Epithelial cell of proximal tubule (primary cell): ENCODE measurements around the gene TENM3. TPM values are rescaled to one million over a fixed set of nuclear protein-coding genes. Genes with fewer than 3 reads are reported as not detected.

Experiments
- DNase-seq: peaks from one replicate; pipeline ENCODE4 v3.0.0-alpha.2; 2011; ENCODE audit warnings: low read depth
- H3K4me3 ChIP-seq: 2 replicates; pipeline ENCODE4 v1.5.1; 2011; ENCODE audit warnings: low read depth, mild to moderate bottlenecking, low read length
- total RNA-seq: library from RNA; depleted of rRNA; stranded (reverse); fragments of >200 nt; gene quantifications from 2 replicates; pipeline ENCODE4 v1.2.3, GENCODE V29; 2015
- TF ChIP-seq, protein P1 (sequence below): conservative IDR thresholded peaks from 2 replicates; pipeline ENCODE4 v1.5.1; 2012; ENCODE audit warnings: low read depth, mild to moderate bottlenecking, low read length

TENM3 gene
- total RNA-seq, 1 donor from 2014 or later: 2.4 TPM

DNA sequence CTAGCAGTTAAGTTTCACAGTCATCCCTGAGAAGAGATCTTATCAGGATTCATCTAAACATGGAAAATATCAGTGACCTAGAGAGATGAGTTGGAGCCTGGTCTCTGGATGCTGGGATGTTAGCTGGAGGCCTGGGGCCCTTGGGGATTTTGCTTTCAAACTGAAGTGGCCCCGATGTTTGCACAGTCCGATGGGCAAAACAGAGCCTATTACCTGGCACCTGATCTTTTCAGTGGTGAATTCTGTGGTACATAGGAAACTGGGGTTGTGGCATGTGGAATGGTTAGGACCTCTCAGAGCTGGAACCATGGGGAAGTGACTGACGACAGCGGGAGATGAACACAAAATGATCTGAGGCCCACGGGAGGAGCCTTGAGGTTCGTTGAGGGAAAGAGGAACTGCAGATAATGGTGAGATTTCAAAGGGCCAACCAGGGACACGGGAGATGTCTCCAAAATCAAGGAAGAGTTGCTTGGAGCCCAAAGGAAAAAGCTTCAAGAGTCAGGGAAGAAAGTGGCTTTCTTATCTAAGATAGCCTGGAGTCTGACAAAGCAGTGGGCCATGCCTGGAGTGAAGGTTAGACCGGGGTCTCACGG is 17.8 kb upstream of the TENM3 start:
- TF ChIP-seq, protein P1, sequence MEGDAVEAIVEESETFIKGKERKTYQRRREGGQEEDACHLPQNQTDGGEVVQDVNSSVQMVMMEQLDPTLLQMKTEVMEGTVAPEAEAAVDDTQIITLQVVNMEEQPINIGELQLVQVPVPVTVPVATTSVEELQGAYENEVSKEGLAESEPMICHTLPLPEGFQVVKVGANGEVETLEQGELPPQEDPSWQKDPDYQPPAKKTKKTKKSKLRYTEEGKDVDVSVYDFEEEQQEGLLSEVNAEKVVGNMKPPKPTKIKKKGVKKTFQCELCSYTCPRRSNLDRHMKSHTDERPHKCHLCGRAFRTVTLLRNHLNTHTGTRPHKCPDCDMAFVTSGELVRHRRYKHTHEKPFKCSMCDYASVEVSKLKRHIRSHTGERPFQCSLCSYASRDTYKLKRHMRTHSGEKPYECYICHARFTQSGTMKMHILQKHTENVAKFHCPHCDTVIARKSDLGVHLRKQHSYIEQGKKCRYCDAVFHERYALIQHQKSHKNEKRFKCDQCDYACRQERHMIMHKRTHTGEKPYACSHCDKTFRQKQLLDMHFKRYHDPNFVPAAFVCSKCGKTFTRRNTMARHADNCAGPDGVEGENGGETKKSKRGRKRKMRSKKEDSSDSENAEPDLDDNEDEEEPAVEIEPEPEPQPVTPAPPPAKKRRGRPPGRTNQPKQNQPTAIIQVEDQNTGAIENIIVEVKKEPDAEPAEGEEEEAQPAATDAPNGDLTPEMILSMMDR: no peak
- no peak overlapping the region for H3K4me3 ChIP-seq
- no peak for DNase-seq

DNA sequence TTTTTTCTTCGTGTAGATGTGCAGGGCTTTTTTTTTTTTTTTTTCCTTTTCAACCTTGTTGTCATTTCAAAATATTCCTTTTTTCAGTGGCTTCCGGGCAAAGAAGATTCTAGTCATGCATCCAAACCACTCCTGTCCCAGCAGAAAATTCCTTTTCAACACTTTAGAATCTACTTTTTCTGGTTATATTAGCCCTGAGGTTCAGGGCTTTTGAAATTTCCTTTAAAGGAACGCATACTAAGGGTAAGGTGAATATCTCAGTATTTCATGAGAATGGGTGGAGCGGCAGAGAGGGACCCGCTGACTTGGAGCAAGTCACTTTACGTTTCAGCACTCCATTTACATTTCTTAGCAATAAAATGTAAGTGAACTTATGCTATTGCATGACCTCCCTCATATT is 15.6 kb upstream of the TENM3 start:
- DNase-seq: no peak
- no peak overlapping the region for H3K4me3 ChIP-seq
- TF ChIP-seq, protein P1: no peak

DNA sequence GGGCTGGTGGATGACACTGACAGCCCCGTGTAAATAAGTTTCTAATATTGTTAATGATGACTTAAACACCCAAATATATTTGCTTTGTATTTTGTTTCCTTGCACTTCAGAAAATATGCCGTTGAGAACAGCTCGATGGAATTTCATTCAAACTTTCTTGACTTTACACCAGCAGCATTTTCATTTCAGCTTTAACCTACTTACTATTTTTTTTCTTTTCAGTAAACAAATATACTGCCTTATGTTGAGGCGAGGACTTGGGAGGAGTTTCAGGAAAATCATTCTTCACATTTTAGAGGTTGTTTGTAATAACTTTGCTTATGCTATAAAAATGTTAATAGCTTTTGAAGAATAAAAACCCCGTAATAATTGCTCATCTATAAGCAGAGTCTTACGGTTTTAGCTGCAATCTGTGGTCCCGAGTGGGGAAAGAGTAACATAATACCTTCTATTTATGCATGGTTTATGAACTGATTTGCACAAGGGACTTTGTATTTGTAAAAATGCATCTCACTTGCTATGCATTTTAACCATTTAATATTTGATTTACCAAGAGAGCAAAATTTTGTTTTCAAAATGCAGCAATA is 14.1 kb upstream of the TENM3 start:
- no peak for DNase-seq
- TF ChIP-seq, protein P1: no peak
- H3K4me3 ChIP-seq: no peak overlapping the region

DNA sequence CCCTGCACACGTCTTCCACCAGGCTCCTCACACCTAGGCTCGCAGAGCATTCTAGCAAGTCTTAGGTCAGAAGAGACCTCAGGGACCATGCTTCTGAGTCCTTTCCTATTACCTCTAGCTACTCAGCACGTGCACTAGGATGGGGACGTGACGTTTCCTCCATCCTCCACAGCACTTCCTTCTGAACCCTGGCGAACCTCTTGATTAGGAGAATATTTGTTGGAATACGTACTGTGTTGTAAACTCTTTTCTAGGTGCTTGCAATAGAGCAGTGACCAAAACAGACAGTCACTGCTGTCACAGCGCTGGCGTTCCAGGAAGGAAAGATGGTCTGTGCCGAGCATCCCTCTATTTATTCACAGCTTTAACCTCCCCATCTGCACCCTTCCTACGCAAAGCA is 12.9 kb upstream of the TENM3 start:
- H3K4me3 ChIP-seq: no peak overlapping the region
- DNase-seq: no peak
- TF ChIP-seq, protein P1: no peak

DNA sequence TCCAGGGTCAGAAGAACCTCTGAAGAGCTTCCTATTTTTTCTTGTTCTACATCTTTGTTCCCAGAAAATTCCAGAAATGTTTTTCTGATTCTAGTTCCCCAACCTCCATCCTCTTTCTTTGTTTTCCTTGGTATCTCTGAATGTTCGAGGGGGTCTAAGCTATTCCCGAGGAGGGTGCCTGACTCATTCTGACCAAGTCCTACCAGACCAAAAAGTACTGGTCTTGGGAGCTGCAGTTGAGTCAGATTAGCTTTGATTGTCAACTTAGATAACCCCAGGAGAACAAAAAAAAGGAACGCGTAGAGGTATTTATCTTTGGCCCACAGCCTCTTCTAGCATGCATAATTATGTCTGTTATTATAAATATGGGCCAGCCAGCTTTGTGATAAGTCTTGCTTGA is 12.1 kb upstream of the TENM3 start:
- TF ChIP-seq, protein P1: no peak
- no peak for DNase-seq
- no peak overlapping the region for H3K4me3 ChIP-seq

DNA sequence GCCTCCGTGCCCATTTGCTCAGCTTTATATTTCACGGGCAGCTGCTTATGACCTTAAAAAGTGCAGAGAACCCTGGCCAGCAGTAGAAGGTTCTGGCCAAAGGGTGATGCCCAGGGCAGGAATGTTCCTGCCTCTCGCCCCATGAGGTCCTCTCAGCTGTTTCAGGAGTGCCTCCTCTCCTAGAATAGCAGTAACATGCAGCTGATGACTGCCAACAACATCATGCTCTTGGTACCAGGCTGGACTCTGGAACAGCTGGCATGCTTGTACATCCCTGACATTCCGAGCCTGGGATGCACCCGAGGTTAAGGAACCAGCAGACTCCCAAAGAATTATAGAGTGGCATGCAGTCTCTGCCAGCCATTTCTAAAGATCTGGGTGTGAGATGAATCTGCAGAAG is 11.7 kb upstream of the TENM3 start:
- no peak for DNase-seq
- no peak overlapping the region for H3K4me3 ChIP-seq
- TF ChIP-seq, protein P1: no peak
